ENCODE measurements around the gene VPS16.
"Not testable (repeated sequence)": the region's sequence is repeated elsewhere in the genome, so short reads cannot be mapped to it uniquely, and the experiment has no call there.

The VPS16 gene

GRCh38 chr20:2891343-2891742, 50.8 kb downstream of the VPS16 start:
- DNase-seq (ENCODE audit: low read depth, low spot score) = no peak
- no peak overlapping the region for H3K27ac ChIP-seq

GRCh38 chr20:2892376-2892775, 51.8 kb downstream of the VPS16 start:
- H3K27ac ChIP-seq = no peak overlapping the region
- no peak for DNase-seq (ENCODE audit: low read depth, low spot score)

GRCh38 chr20:2894221-2894620, 53.7 kb downstream of the VPS16 start:
- no peak for DNase-seq (ENCODE audit: low read depth, low spot score)
- no peak overlapping the region for H3K27ac ChIP-seq

GRCh38 chr20:2895154-2895553, 54.6 kb downstream of the VPS16 start:
- not testable (repeated sequence) for DNase-seq (ENCODE audit: low read depth, low spot score); H3K27ac ChIP-seq

GRCh38 chr20:2899243-2899642, 58.7 kb downstream of the VPS16 start:
- no peak for DNase-seq (ENCODE audit: low read depth, low spot score)
- H3K27ac ChIP-seq = no peak overlapping the region

GRCh38 chr20:2900845-2901592, 60.5 kb downstream of the VPS16 start:
- no peak overlapping the region for H3K27ac ChIP-seq

GRCh38 chr20:2902291-2902690, 61.7 kb downstream of the VPS16 start:
- DNase-seq (ENCODE audit: low read depth, low spot score) = no peak
- no peak overlapping the region for H3K27ac ChIP-seq

More at GRCh38 chr20:2900845-2901592, 60.5 kb downstream of the VPS16 start:
- no peak for DNase-seq (ENCODE audit: low read depth, low spot score)

- DNase-seq (ENCODE audit: low read depth, low spot score) = no peak
- H3K27ac ChIP-seq = no peak overlapping the region
These were observed 62.3 kb downstream of the VPS16 start for GRCh38 chr20:2902818-2903217.

GRCh38 chr20:2903686-2904085, 63.1 kb downstream of the VPS16 start:
- DNase-seq (ENCODE audit: low read depth, low spot score) = no peak
- H3K27ac ChIP-seq = no peak overlapping the region

- DNase-seq (ENCODE audit: low read depth, low spot score) = no peak
- H3K27ac ChIP-seq = no peak overlapping the region
These were observed 67.0 kb downstream of the VPS16 start for GRCh38 chr20:2907519-2907918.

- no peak for DNase-seq (ENCODE audit: low read depth, low spot score)
- H3K27ac ChIP-seq = no peak overlapping the region
These were observed 69.4 kb downstream of the VPS16 start for GRCh38 chr20:2909953-2910352.

- no peak overlapping the region for H3K27ac ChIP-seq
- DNase-seq (ENCODE audit: low read depth, low spot score) = no peak
These were observed 70.7 kb downstream of the VPS16 start for GRCh38 chr20:2911200-2911599.

GRCh38 chr20:2914160-2914559, 73.6 kb downstream of the VPS16 start:
- DNase-seq (ENCODE audit: low read depth, low spot score) = no peak
- H3K27ac ChIP-seq = no peak overlapping the region

All from epithelial cell of prostate (primary cell).